H1 (cell line): ENCODE measurements around the gene PMEPA1. TPM values are rescaled to one million over a fixed set of nuclear protein-coding genes. Genes with fewer than 3 reads are reported as not detected.

Experiments
- BCL11A ChIP-seq, 2 experiments: IDR thresholded peaks; one replicate each; pipeline ENCODE4 v1.6.1; 2011; ENCODE audit warnings: low read depth in 2 of 2, low read length in 2 of 2, mild to moderate bottlenecking in 2 of 2
- polyA plus RNA-seq, 7 experiments: library from polyadenylated mRNA; depleted of rRNA in 3 of 7; stranded (reverse) in 5 of 7; unstranded in 2 of 7; fragments of >200 nt in 5 of 7; fragments of 200-250 nt in 2 of 7; gene quantifications; 1 replicate in 5 of 7; 2 replicates in 1 of 7; 4 replicates in 1 of 7; pipeline versions ENCODE4 v1.2.1 to v1.2.3, GENCODE V29; 2011 to 2013; ENCODE audit warnings: missing spikeins in 2 of 7, mixed read lengths in 2 of 7
- total RNA-seq: library from RNA; stranded (reverse); fragmentation: NEBNext Ultra II Directional; extraction: Animal tissue kit (Norgen Biotek cat#: 25700); gene quantifications from 2 replicates; pipeline ENCODE4 v1.2.1, GENCODE V29; 2021

PMEPA1 gene
- total and polyA plus RNA-seq, 2 of the 8 experiments (the other 6 are each of a cell fraction or from before 2014, with no cell fraction given), result 12.7 to 20.5 TPM

DNA sequence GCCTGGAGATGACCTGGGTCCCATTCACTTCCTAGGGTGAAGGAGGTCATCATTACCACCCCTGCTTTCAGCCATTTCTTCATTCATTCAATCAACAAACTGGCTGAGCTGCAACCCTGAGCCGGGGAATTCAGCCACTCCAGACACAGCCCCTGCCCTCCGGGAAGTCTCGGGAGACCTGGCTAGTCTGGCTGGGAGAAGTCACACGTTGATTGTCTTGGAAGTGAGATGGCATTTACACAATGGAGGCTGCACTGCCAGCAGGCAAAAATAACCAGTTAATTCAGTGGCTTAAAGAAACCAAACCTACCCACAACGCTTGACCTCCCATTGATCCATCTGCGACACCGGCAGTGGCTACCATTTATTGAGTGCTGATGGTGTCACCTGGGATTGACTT, 2.0 kb upstream of the PMEPA1 start (continued):
- TF ChIP-seq BCL11A (IDR thresholded peaks at IDR 0.05; ENCODE audit: low read depth in 2 of 2, low read length in 2 of 2), result no peak
- TF ChIP-seq, all 59 proteins: peak for 0
